ES-I3 (cell line): ENCODE results near the gene SERPINC1.
"Not testable (repeated sequence)": the region's sequence is repeated elsewhere in the genome, so short reads cannot be mapped to it uniquely, and the experiment has no call there.

ENCODE experiments used
- H3K36me3 ChIP-seq: 2 replicates; pipeline ENCODE4 v1.6.1; 2013; ENCODE audit warnings: mild to moderate bottlenecking, low read length, control low read depth, moderate library complexity; ENCODE audit not compliant: insufficient read depth
- H3K4me1 ChIP-seq: 2 replicates; pipeline ENCODE4 v1.6.1; 2013; ENCODE audit warnings: mild to moderate bottlenecking, control low read depth, low read length; ENCODE audit not compliant: insufficient read depth
- H3K9ac ChIP-seq: 2 replicates; pipeline ENCODE4 v1.6.1; 2013; ENCODE audit warnings: low read depth, mild to moderate bottlenecking, low read length, moderate library complexity
- H3K9me3 ChIP-seq: 2 replicates; pipeline ENCODE4 v1.6.1; 2013; ENCODE audit warnings: mild to moderate bottlenecking, low read length, moderate library complexity; ENCODE audit not compliant: control insufficient read depth, insufficient read depth

Gene SERPINC1

DNA sequence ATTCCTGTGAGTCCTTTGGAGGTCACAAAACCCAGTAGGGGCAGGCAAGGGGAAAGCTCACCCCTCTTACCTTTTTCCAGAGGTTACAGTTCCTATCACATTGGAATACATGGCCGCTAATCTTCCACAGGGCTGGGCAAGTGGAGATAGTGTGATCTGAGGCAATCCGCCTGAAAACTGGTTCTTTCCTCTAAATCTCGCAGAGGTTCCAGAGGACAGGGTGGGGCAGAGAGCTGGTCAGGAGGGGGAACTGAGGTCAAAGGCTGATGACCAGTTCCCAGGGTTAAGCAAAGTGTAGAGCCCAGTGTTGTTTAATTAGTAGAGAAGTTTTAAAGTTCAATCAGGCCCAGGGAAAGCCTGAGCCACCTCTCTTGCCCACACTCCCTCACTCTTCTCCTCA, at the start of gene SERPINC1:
Gene SERPINC1, minus strand, starts transcription at position 179 of the 400 bp plus-strand sequence. Its CDS starts 68 bp downstream, at position 111.
- Histone ChIP-seq H3K4me1 (no peaks in the 10 kb centered on the region), H3K9ac (no peak within 1 kb of the TSS), H3K36me3 (no peaks in the 10 kb centered on the region), H3K9me3 (no peaks in the 10 kb centered on the region)

DNA sequence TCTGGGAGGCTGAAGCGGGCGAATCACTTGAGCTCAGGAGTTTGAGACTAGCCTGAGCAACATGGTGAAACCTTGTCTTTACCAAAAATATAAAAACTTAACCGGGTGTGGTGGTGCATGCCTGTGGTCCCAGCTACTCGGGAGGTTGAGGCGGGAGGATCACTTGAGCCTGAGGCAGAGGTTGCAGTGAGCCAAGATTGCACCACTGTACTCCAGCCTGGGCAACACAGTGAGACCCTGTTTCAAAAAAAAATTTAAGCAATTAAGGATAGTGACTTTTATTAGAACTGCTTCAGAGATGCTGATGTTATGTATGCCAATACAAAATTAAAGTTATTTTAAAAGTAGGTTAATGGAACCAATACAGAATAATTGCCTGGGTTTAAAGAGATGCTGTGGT, 48.8 kb upstream of the SERPINC1 start:
- peaks cover 16% of the 10 kb centered on the region for H3K36me3 ChIP-seq
- H3K9ac ChIP-seq: not testable (repeated sequence)

DNA sequence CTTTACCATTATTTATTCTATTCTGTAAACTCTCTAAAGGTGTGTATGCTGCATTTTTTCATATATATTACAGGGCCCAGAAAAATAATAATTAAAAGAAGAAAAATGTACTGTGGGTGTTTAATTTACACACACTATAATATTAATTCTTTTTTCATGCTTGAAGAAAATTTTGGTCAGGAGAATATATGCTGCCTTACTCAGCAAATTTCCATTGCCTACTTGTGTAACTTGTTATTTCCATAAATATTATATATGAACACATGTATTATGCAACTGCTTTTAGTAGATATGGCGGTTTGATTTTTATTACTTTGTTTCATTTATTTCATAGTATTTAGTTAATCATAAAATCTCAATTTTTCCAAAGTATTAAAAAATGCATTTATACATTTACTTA, 46.4 kb upstream of the SERPINC1 start:
- no peaks in the 10 kb centered on the region for H3K4me1 ChIP-seq
- H3K36me3 ChIP-seq: peaks cover 20% of the 10 kb centered on the region
- H3K9me3 ChIP-seq: no peaks in the 10 kb centered on the region
- no peak overlapping the region for H3K9ac ChIP-seq

More for the DNA sequence above, 48.8 kb upstream of the SERPINC1 start:
- not testable (repeated sequence) for H3K4me1 ChIP-seq, H3K9me3 ChIP-seq

DNA sequence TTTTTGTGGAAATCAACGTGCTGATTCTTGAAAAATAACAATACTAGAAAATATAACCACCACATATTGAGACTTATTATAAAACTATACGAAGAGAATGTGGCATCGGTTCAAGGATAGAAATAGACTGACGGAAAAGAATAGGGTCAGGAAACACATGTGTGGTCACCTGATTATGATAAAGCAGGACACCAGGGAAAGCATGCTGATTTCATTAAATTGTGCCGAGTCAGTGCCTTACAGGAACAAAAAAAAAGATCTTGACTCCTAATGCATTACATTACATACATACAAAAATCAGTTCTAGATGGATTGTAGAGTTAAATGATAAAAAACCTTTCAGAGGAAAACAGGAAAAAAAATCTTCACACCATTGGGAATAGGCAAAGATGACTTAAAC, 43.5 kb upstream of the SERPINC1 start:
- peaks cover 18% of the 10 kb centered on the region for H3K36me3 ChIP-seq
- H3K9ac ChIP-seq: no peak overlapping the region
- no peaks in the 10 kb centered on the region for H3K4me1 ChIP-seq
- H3K9me3 ChIP-seq: no peaks in the 10 kb centered on the region

DNA sequence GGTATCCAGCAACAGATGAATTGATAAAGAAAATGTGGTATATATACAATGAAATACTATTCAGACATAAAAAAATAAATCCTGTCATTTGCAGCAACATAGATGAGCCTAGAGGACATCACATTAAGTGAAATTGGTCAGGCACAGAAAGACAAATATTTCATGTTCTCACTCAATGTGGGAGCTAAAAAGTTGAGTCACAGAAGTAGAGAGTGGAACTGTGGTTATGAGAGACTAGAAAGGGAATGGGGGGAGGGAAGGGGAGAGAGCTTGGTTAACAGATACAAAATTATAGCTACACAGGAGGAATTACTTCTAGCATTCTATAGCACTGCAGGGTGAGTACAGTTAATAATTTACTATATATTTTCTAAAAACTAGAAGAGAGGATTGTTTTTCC, 37.1 kb upstream of the SERPINC1 start:
- H3K4me1 ChIP-seq: no peaks in the 10 kb centered on the region
- H3K36me3 ChIP-seq: peaks cover 3% of the 10 kb centered on the region; the same call in 1 of the 2 replicates
- no peak overlapping the region for H3K9ac ChIP-seq
- no peaks in the 10 kb centered on the region for H3K9me3 ChIP-seq

DNA sequence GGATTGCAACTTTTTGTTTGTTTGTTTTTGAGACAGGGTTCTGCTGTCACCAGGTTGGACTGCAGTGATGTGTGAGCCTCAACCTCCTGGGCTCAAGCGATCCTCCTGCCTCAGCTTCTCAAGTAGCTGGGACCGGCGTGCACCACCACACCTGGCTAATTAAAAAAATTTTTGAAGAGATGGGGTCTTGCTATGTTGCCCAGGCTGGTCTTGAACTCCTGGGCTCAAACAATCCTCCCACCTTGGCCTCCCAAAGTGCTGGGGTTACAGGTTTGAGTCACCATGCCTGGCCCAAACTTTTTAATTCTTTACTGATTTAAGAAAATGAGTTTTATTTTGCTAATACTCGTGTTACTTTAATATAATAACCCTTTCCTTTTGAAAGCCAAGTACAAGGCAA, 31.5 kb upstream of the SERPINC1 start:
- Histone ChIP-seq H3K9me3 (no peaks in the 10 kb centered on the region), H3K4me1 (no peaks in the 10 kb centered on the region), H3K9ac (no peak overlapping the region), H3K36me3 (peaks cover 14% of the 10 kb centered on the region)

DNA sequence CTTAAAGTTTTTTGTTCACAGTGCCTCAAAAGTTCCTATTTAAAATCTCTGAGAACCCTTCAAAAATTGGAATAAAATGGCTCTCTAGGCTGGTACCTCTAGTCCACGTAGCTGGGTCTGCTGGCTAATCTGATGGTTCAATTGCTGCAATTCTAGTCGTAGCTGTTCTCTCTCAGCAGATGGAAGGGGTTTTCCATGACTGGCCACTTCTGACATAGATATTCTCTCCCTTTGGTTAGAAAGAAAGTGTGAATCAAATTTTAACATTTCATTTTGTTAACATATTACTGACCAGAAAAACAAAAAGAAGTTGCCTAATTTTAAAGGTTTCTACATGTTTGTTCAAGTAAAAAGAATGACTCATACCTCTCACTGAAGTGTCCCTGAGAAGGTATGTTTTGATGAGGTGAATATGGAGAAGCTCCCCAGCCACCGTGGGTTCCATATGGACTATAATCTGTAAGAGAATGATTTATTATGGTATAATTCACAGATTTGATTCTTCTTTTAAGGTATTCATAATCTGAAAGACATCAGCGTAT, 29.3 kb upstream of the SERPINC1 start:
- H3K36me3 ChIP-seq: peaks cover 14% of the 10 kb centered on the region
- H3K9me3 ChIP-seq: no peaks in the 10 kb centered on the region
- no peak overlapping the region for H3K9ac ChIP-seq
- H3K4me1 ChIP-seq: no peaks in the 10 kb centered on the region

DNA sequence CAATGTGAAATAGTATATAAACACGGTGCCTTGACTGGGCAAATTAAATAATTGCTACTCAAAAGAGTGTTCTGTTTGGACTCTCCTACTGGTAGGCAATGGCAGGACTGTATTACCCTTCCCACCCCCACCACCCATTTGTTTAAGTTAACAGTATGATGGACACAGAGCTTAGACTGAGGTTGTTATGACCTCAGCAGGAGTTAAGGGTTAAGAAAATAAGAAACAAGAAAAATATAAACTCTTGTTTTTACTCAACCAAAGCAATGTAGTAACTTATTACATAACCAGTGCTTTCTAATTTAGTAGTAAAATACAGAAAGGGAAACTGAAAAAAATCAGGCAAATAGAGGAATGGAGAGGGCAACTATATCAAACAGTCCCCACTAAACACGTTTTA, 19.9 kb upstream of the SERPINC1 start:
- H3K4me1 ChIP-seq: peaks cover 9% of the 10 kb centered on the region; the same call in 1 of the 2 replicates
- no peaks in the 10 kb centered on the region for H3K9me3 ChIP-seq
- no peak overlapping the region for H3K9ac ChIP-seq
- peaks cover 8% of the 10 kb centered on the region for H3K36me3 ChIP-seq

DNA sequence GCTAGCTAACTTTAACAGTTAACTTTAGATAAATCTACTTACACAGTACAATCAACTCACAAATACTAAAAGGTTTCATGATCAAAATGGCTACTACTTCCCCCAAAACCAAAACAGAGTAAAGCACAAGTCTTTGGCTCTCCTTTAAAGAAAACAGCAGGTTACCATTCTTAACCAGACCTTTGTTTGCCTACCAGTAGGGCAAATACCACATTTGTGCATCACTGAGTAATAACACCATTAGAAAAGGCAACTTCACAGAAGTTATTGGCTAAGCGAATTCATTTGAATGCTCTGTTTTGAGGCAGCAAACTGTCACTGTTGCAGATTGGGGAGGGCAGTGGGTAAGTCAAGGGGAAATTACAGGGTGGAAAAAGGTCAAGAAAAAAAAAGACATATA, 17.3 kb upstream of the SERPINC1 start:
- H3K36me3 ChIP-seq: peaks cover 8% of the 10 kb centered on the region
- peaks cover 9% of the 10 kb centered on the region; the same call in 1 of the 2 replicates for H3K4me1 ChIP-seq
- no peak overlapping the region for H3K9ac ChIP-seq
- H3K9me3 ChIP-seq: no peaks in the 10 kb centered on the region

DNA sequence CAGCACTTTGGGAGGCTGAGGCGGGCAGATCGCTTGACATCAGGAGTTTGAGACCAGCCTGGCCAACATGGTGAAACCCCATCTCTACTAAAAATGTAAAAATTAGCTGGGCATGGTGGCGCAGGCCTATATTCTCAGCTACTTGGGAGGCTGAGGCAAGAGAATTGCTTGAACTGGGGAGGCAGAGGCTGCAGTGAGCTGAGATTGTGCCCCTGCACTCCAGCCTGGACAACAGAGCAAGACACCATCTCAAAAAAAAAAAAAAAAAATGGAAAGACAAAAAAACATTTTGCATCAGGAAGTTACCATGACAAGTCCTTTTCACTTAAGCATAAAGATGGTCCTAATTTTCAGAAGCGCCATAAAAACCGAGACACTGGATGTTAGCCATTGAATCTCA, 13.4 kb upstream of the SERPINC1 start:
- H3K4me1 ChIP-seq, H3K9me3 ChIP-seq, H3K36me3 ChIP-seq, H3K9ac ChIP-seq: not testable (repeated sequence)

DNA sequence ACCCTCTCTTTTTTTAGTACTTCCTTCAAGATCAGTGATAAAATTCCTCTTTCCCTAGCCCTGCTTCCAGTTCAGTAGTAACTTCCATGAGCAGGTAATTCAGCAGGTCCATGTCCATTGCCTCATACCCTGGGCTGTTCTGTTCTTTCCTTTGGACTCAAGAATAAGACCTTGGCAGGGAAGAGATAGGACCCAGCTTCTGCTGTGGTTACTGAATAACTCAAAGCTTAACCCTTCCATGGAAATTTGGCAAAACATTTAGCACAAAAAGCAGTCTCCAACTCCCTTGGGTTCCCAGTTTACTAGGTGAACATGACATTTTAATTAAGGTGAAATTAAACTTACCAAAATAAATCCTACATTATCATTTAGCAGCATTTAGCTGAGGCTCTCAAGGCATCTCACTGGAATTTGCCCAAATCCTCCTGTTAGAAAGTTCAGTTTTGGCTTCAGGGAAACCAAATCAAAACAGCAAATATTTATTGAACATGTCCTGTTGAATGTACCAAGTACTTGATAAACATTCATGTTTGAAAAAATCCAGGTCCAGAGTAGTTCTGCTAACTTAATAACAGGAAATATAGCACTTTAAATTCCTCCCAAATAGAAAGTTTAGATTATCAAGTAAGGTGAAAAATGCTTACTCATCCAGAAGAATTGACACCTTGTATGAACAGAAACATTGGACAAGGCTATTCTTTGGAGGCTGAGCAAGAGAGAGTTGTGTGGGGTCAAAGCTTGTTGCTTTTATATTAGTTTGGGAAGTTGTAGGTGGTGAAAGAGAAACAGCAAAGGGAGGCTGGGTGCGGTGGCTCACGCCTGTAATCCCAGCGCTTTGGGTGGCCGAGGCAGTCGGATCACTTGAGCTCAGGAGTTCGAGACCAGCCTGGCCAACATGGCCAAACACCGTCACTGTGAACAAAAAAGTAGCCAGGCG, 8.4 kb upstream of the SERPINC1 start:
- Histone ChIP-seq H3K9ac (no peak overlapping the region), H3K36me3 (no peaks in the 10 kb centered on the region), H3K4me1 (no peaks in the 10 kb centered on the region), H3K9me3 (no peaks in the 10 kb centered on the region)

DNA sequence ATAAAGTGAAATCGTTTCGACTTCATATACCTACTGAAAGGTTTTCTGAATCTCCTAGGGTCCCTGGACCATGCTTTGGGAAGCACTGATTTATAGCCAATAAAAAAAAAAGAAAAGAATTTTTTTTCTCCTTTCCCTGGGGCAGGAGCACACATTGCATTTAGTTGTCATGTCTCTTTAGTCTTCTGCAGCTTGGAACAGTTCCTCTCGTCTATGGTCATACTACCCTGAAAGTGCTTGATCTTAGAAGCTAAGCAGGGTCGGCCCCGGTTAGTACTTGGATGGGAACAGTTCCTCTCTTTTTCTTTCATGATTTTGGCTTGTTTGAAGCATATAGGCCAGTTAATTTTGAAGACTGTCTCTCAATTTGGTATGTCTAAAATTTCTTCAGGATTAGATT, 3.7 kb upstream of the SERPINC1 start:
- H3K9ac ChIP-seq: no peak overlapping the region
- no peaks in the 10 kb centered on the region for H3K4me1 ChIP-seq
- H3K9me3 ChIP-seq: no peaks in the 10 kb centered on the region
- no peaks in the 10 kb centered on the region for H3K36me3 ChIP-seq

DNA sequence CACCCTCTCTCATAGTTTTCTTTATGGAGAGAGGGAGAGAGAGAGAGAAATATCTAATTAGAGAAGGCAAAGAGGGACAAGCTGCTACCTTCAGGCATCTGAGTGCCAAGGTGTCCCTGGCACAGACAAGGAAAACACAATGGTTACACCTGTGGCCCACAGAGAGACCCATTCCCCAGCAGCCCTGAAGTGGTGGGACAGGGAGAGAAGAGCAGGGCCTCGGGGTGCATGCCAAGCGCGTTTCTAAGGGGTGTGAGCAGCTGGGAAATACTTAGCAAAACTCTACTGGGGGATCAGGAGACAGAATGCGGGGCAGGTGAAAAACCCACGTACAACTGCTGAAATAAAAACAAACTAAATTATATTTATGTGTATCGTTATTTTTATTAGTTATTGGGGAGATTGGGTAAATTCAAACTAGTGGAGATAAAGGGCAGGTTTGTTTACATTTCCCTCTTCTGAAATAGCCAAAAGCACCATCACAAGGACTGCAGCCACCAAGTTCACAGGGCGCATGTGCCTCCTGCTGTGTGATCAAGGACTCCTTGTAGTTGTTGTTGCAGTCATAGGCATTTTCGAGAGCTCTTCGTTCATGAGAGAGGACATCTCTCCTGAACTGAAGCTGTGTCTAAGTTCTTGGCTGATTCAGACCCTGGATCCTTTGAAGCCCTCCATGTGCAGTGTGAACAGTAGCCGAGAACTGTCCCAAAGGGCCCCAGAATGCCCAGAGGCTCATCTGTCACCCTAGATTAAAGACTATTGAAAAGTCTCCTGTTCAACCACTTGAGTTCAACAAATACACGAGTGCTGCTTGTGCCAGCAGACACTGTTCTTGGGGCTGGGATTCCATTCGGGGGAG, 737 bp upstream of the SERPINC1 start:
- Histone ChIP-seq H3K9ac (no peak overlapping the region), H3K9me3 (no peaks in the 10 kb centered on the region), H3K4me1 (no peaks in the 10 kb centered on the region), H3K36me3 (no peaks in the 10 kb centered on the region)

DNA sequence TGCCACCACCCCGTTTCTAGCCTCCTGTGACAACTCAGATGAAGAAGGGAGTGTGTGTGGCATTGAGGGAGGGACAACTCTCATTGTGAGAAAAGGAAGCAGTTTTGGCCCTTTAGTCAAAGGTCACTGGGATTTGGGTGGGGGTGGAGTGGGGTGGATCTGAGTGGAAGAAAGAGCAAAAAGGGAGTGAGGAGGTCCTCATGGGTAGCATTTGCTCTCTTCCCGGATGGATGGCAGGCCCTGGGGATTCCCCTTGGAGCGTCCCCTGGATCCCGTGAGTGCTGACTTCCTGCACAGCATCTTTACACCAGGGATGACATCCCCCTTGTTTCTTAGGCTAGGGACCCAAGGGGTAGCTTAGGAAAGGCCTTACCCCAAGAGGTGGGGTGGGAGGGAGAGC, 460 bp downstream of the SERPINC1 start:
- Histone ChIP-seq H3K36me3 (no peaks in the 10 kb centered on the region), H3K9ac (no peak overlapping the region), H3K9me3 (no peaks in the 10 kb centered on the region), H3K4me1 (no peaks in the 10 kb centered on the region)
